Stimulated activated CD4-positive, alpha-beta T cell treated with anti-CD3 and anti-CD28 coated beads, TNF-alpha, amount 100 ng/mL, for 4 hours (primary cell): ENCODE measurements around the gene FHAD1.

Experiments
- DNase-seq, 3 experiments: peaks; one replicate each; pipeline ENCODE4 v3.0.0-alpha.2; 2020; ENCODE audit warnings: low read depth in 3 of 3

The FHAD1 gene

GRCh38 chr1:15326691-15327588, 79.9 kb downstream of the FHAD1 start:
- no peak for DNase-seq

- DNase-seq: no peak
Measured at GRCh38 chr1:15328351-15329103, 81.5 kb downstream of the FHAD1 start.

- DNase-seq: no peak
Measured at GRCh38 chr1:15329104-15329820, 82.2 kb downstream of the FHAD1 start.

- no peak for DNase-seq
Measured at GRCh38 chr1:15330028-15330427, 83.0 kb downstream of the FHAD1 start.

GRCh38 chr1:15331180-15331579, 84.2 kb downstream of the FHAD1 start:
- DNase-seq: no peak

- no peak for DNase-seq
Measured at GRCh38 chr1:15331734-15332133, 84.7 kb downstream of the FHAD1 start.

- DNase-seq: no peak
Measured at GRCh38 chr1:15332525-15332924, 85.5 kb downstream of the FHAD1 start.

GRCh38 chr1:15332952-15333715, 86.1 kb downstream of the FHAD1 start:
- DNase-seq: no peak

- DNase-seq: no peak
Measured at GRCh38 chr1:15334995-15335394, 88.0 kb downstream of the FHAD1 start.

- no peak for DNase-seq
Measured at GRCh38 chr1:15336866-15337265, 89.8 kb downstream of the FHAD1 start.

GRCh38 chr1:15337656-15338402, 90.8 kb downstream of the FHAD1 start:
- no peak for DNase-seq

- no peak for DNase-seq
Measured at GRCh38 chr1:15339570-15339969, 92.5 kb downstream of the FHAD1 start.

- DNase-seq: no peak
Measured at GRCh38 chr1:15341228-15341627, 94.2 kb downstream of the FHAD1 start.

- DNase-seq: no peak
Measured at GRCh38 chr1:15341634-15342407, 94.8 kb downstream of the FHAD1 start.

GRCh38 chr1:15342408-15342967, 95.5 kb downstream of the FHAD1 start:
- no peak for DNase-seq

- no peak for DNase-seq
Measured at GRCh38 chr1:15343099-15343498, 96.1 kb downstream of the FHAD1 start.

GRCh38 chr1:15343729-15344128, 96.7 kb downstream of the FHAD1 start:
- DNase-seq: no peak

- DNase-seq: no peak
Measured at GRCh38 chr1:15344380-15344779, 97.4 kb downstream of the FHAD1 start.

- no peak for DNase-seq
Measured at GRCh38 chr1:15344800-15345704, 98.0 kb downstream of the FHAD1 start.
